Measurements from ENCODE around the gene MAP2K3.

Gene MAP2K3

DNA sequence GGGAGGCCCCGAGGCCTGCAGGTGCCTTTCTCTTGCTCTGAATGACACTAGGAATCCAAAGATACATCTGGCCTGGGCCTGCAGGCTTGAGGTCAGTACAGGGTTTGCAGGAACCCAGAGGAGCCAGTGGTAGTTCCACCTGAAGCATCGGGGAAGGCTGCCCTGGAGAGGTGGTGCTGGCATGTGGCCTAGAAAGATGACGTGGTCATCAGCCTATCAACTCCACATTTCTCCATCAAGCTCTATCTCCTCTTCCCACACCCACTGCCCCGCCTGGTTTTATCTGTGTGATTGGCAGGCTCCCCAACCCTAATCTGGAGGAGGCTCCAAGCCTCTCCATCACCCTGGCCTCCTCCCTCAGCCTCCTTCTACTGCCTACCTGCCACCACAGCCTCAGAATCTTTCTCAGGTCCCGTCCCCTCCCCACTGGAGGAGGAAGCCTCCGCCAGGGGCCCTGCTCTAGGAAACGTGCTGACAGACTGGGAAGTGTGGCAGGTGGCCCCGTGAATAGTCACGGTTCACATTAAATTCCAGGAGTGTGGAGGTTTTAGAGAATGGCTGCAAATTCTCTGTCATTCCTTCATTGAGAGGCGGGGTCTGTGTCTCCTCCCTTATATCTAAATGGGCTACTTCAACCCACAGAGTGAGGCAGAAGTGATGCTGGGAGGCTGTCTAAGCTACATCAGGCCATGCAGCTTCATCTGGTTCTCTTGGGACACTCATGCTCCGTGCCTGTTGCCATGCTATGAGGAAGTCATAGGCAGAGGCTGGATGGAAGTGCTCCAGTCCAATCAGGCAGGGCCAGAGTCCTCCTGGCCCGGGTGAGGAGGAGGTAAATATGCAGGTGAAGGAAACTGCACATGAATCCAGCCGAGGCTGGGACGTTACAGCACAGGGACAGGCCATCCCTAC lies 11.4 kb upstream of the MAP2K3 start:
- H3K4me1 ChIP-seq (ENCODE audit: control insufficient read depth, insufficient read depth, low read length), result no peaks in the 10 kb centered on the region
- H3K9me3 ChIP-seq (ENCODE audit: control insufficient read depth, low read length), result no peaks in the 10 kb centered on the region
- H3K27ac ChIP-seq (ENCODE audit: insufficient read depth, low read depth, low read length, poor library complexity, severe bottlenecking), result no peak overlapping the region
- H3K4me3 ChIP-seq (ENCODE audit: insufficient read depth, low read depth, low read length), result no peak overlapping the region
- WGBS, 2 experiments, result 89 to 90% methylated on average over 14 of the region's 14 CpGs
- peaks cover 30% of the 10 kb centered on the region for H3K27me3 ChIP-seq (ENCODE audit: control insufficient read depth, insufficient read depth, low read length, poor library complexity, severe bottlenecking)
- no peaks in the 10 kb centered on the region for H3K36me3 ChIP-seq (ENCODE audit: control insufficient read depth, insufficient read depth, low read length)

DNA sequence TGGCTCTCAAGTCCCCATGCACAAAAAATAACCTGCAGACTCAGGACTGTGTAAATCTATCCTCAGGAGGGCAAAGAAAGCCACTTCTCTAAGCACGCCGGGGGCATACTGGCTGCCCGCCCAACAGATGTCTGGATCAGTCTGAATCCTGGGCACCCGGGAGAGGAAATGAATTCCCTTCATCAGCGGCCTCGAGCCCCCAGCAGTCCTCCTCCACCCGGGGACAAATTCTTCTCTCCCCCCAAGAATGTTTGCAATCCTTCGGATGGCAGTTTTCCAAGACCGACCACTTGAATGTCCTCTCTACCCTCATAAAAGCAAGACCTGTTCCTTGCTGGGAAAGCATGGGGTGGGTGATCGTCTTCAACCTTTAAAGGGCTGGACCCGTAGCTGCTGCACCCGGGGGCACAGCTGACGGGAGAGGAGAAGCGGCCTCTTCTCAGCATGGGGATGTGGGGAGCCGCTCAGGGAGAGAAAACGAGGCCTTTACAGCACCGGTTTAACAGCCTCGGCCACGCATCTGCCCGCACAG lies 9.4 kb upstream of the MAP2K3 start:
- Histone ChIP-seq H3K27ac (ENCODE audit: insufficient read depth, low read depth, low read length, poor library complexity, severe bottlenecking) (no peak overlapping the region), H3K4me1 (ENCODE audit: control insufficient read depth, insufficient read depth, low read length) (no peaks in the 10 kb centered on the region), H3K36me3 (ENCODE audit: control insufficient read depth, insufficient read depth, low read length) (no peaks in the 10 kb centered on the region), H3K27me3 (ENCODE audit: control insufficient read depth, insufficient read depth, low read length, poor library complexity, severe bottlenecking) (peaks cover 45% of the 10 kb centered on the region), H3K9me3 (ENCODE audit: control insufficient read depth, low read length) (no peaks in the 10 kb centered on the region), H3K4me3 (ENCODE audit: insufficient read depth, low read depth, low read length) (peak overlapping the region; percentile 54)
- WGBS, 2 experiments, result 48 to 49% methylated on average over 20 of the region's 20 CpGs

DNA sequence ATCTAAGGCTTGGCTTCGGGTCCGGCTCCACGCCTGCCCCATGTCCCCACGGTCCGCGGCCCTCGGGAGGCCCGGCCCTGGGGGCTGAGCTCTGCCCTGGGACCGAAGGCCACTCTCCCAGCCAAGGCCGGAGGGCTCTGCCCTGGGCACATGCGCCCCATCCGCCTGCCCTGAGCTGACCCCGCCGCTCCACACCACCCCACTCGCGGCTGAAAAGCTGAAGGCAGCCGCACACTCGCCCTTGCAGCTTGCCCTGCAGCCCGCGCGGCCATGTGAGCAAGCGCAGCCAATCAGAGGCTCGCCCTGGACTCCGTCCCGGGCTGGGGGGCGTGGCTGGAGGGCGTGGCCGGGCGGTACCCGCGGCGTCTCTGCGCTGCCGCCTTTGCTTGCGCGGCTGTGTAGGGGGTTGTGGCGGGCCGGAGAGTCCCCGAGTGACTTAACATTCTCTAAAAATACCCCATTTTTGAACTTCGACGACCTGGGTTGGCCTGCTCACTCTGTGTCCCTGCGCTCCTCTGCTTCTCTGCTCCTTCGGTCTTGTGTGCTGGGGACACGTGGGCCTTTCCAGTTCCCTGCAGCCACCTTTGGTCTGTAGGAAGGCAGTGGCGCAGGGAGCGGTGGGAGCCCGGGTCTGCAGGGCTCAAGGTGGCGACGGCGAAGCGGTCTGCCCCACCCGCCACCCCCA lies 8.8 kb upstream of the MAP2K3 start:
- H3K27ac ChIP-seq (ENCODE audit: insufficient read depth, low read depth, low read length, poor library complexity, severe bottlenecking), result no peak overlapping the region
- H3K36me3 ChIP-seq (ENCODE audit: control insufficient read depth, insufficient read depth, low read length), result no peaks in the 10 kb centered on the region
- H3K27me3 ChIP-seq (ENCODE audit: control insufficient read depth, insufficient read depth, low read length, poor library complexity, severe bottlenecking), result peaks cover 45% of the 10 kb centered on the region
- no peaks in the 10 kb centered on the region for H3K4me1 ChIP-seq (ENCODE audit: control insufficient read depth, insufficient read depth, low read length)
- WGBS, 2 experiments, result 3 to 4% methylated on average over 52 of the region's 52 CpGs
- peak overlapping the region; percentile 54 for H3K4me3 ChIP-seq (ENCODE audit: insufficient read depth, low read depth, low read length)
- no peaks in the 10 kb centered on the region for H3K9me3 ChIP-seq (ENCODE audit: control insufficient read depth, low read length)

GRCh38 chr17:21276264-21276588 lies 8.3 kb upstream of the MAP2K3 start:
- no peaks in the 10 kb centered on the region for H3K9me3 ChIP-seq (ENCODE audit: control insufficient read depth, low read length)
- no peaks in the 10 kb centered on the region for H3K36me3 ChIP-seq (ENCODE audit: control insufficient read depth, insufficient read depth, low read length)
- 37 to 39% methylated on average over 17 of the region's 17 CpGs for WGBS, 2 experiments
- H3K4me3 ChIP-seq (ENCODE audit: insufficient read depth, low read depth, low read length), result peak overlapping the region; percentile 54
- no peak overlapping the region for H3K27ac ChIP-seq (ENCODE audit: insufficient read depth, low read depth, low read length, poor library complexity, severe bottlenecking)
- no peaks in the 10 kb centered on the region for H3K4me1 ChIP-seq (ENCODE audit: control insufficient read depth, insufficient read depth, low read length)
- H3K27me3 ChIP-seq (ENCODE audit: control insufficient read depth, insufficient read depth, low read length, poor library complexity, severe bottlenecking), result peaks cover 49% of the 10 kb centered on the region

- Histone ChIP-seq H3K27ac (ENCODE audit: insufficient read depth, low read depth, low read length, poor library complexity, severe bottlenecking) (no peak overlapping the region), H3K36me3 (ENCODE audit: control insufficient read depth, insufficient read depth, low read length) (no peaks in the 10 kb centered on the region), H3K4me1 (ENCODE audit: control insufficient read depth, insufficient read depth, low read length) (no peaks in the 10 kb centered on the region), H3K9me3 (ENCODE audit: control insufficient read depth, low read length) (no peaks in the 10 kb centered on the region), H3K4me3 (ENCODE audit: insufficient read depth, low read depth, low read length) (no peak overlapping the region), H3K27me3 (ENCODE audit: control insufficient read depth, insufficient read depth, low read length, poor library complexity, severe bottlenecking) (peaks cover 56% of the 10 kb centered on the region)
- WGBS, 2 experiments, result 97 to 100% methylated on average over 3 of the region's 3 CpGs
Measured at GRCh38 chr17:21277332-21277731, 7.2 kb upstream of the MAP2K3 start.

- Histone ChIP-seq H3K27ac (ENCODE audit: insufficient read depth, low read depth, low read length, poor library complexity, severe bottlenecking) (no peak overlapping the region), H3K4me1 (ENCODE audit: control insufficient read depth, insufficient read depth, low read length) (no peaks in the 10 kb centered on the region), H3K27me3 (ENCODE audit: control insufficient read depth, insufficient read depth, low read length, poor library complexity, severe bottlenecking) (peaks cover 67% of the 10 kb centered on the region), H3K9me3 (ENCODE audit: control insufficient read depth, low read length) (no peaks in the 10 kb centered on the region), H3K36me3 (ENCODE audit: control insufficient read depth, insufficient read depth, low read length) (no peaks in the 10 kb centered on the region), H3K4me3 (ENCODE audit: insufficient read depth, low read depth, low read length) (no peak overlapping the region)
- WGBS, 2 experiments, result 86 to 88% methylated on average over 8 of the region's 8 CpGs
Measured at GRCh38 chr17:21278450-21279197, 5.9 kb upstream of the MAP2K3 start.

DNA sequence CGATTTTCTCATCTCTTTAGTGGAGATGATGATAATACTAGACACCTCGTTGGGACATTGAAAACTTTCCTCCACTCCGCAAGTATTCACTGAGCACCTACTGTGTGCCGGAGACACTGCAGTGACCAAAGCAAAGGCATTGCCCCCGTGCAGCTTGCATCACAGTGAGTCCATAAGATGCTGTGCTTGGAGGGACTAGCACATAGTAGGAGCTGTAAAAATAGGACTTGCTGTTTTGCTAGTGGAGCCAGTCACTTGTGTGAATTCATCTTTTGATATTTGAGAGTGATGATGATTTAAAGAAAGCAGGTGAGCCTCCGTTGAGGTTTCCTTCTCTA lies 5.3 kb upstream of the MAP2K3 start:
- Histone ChIP-seq H3K4me3 (ENCODE audit: insufficient read depth, low read depth, low read length) (no peak overlapping the region), H3K27ac (ENCODE audit: insufficient read depth, low read depth, low read length, poor library complexity, severe bottlenecking) (no peak overlapping the region), H3K9me3 (ENCODE audit: control insufficient read depth, low read length) (no peaks in the 10 kb centered on the region), H3K27me3 (ENCODE audit: control insufficient read depth, insufficient read depth, low read length, poor library complexity, severe bottlenecking) (peaks cover 72% of the 10 kb centered on the region), H3K4me1 (ENCODE audit: control insufficient read depth, insufficient read depth, low read length) (no peaks in the 10 kb centered on the region), H3K36me3 (ENCODE audit: control insufficient read depth, insufficient read depth, low read length) (no peaks in the 10 kb centered on the region)
- WGBS, 2 experiments, result 91 to 94% methylated on average over 6 of the region's 6 CpGs

DNA sequence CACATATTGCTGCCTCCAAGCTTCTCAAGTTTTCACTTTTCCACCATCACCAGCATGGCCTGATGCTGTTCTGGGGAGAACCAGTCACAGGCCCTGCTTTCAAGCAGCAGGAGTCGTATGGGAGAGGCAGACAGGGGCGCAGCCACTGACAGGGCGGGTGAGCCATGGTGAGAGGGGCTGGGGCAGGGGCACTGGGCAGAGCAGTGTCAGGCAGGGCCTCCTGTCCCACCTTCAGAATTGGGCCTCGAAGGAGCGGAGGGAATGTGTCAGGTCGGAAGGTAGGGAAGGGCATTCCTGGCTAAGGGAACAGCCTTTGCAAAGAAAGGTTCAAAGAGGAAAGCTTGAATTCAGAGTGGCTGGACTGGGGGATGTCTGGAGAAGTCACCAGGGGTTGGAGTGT lies 4.9 kb upstream of the MAP2K3 start:
- 88 to 89% methylated on average over 6 of the region's 6 CpGs for WGBS, 2 experiments
- no peak overlapping the region for H3K27ac ChIP-seq (ENCODE audit: insufficient read depth, low read depth, low read length, poor library complexity, severe bottlenecking)
- H3K27me3 ChIP-seq (ENCODE audit: control insufficient read depth, insufficient read depth, low read length, poor library complexity, severe bottlenecking), result peaks cover 68% of the 10 kb centered on the region
- H3K9me3 ChIP-seq (ENCODE audit: control insufficient read depth, low read length), result no peaks in the 10 kb centered on the region
- H3K4me3 ChIP-seq (ENCODE audit: insufficient read depth, low read depth, low read length), result no peak overlapping the region
- H3K4me1 ChIP-seq (ENCODE audit: control insufficient read depth, insufficient read depth, low read length), result no peaks in the 10 kb centered on the region
- no peaks in the 10 kb centered on the region for H3K36me3 ChIP-seq (ENCODE audit: control insufficient read depth, insufficient read depth, low read length)

- peaks cover 63% of the 10 kb centered on the region for H3K27me3 ChIP-seq (ENCODE audit: control insufficient read depth, insufficient read depth, low read length, poor library complexity, severe bottlenecking)
- H3K27ac ChIP-seq (ENCODE audit: insufficient read depth, low read depth, low read length, poor library complexity, severe bottlenecking), result no peak overlapping the region
- no peak overlapping the region for H3K4me3 ChIP-seq (ENCODE audit: insufficient read depth, low read depth, low read length)
- no peaks in the 10 kb centered on the region for H3K4me1 ChIP-seq (ENCODE audit: control insufficient read depth, insufficient read depth, low read length)
- 33 to 38% methylated on average over 10 of the region's 10 CpGs for WGBS, 2 experiments
- no peaks in the 10 kb centered on the region for H3K36me3 ChIP-seq (ENCODE audit: control insufficient read depth, insufficient read depth, low read length)
- H3K9me3 ChIP-seq (ENCODE audit: control insufficient read depth, low read length), result no peaks in the 10 kb centered on the region
Measured at GRCh38 chr17:21280081-21280518, 4.4 kb upstream of the MAP2K3 start.

DNA sequence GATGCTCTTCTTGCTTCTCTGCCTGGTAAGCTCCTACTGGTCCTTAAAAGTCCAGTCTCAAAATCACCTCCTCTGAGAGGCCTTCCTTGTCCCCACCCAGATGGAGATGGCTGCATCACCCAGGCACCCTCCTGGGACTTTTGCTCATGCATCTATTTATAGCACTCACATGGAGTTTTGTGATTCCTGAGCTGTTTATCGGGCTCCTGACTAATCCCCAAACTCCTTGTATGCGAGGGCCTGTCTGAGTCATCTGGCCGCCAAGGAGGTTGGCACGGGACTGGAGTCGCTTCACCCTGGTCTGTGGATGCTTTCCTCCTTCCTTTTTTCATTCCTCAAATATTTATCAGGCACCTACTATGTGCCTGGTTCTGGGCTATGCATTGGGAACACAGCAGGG lies 2.3 kb upstream of the MAP2K3 start:
- peaks cover 13% of the 10 kb centered on the region for H3K4me1 ChIP-seq (ENCODE audit: control insufficient read depth, insufficient read depth, low read length)
- WGBS, 2 experiments, result 77 to 84% methylated on average over 5 of the region's 5 CpGs
- no peak overlapping the region for H3K27ac ChIP-seq (ENCODE audit: insufficient read depth, low read depth, low read length, poor library complexity, severe bottlenecking)
- H3K9me3 ChIP-seq (ENCODE audit: control insufficient read depth, low read length), result no peaks in the 10 kb centered on the region
- H3K36me3 ChIP-seq (ENCODE audit: control insufficient read depth, insufficient read depth, low read length), result no peaks in the 10 kb centered on the region
- H3K27me3 ChIP-seq (ENCODE audit: control insufficient read depth, insufficient read depth, low read length, poor library complexity, severe bottlenecking), result peaks cover 47% of the 10 kb centered on the region
- H3K4me3 ChIP-seq (ENCODE audit: insufficient read depth, low read depth, low read length), result no peak overlapping the region

Data from ectodermal cell (in vitro differentiated cells).